ENCODE data around the gene THOC2.
"Not testable (repeated sequence)": the region's sequence is repeated elsewhere in the genome, so short reads cannot be mapped to it uniquely, and the experiment has no call there.

Gene THOC2

GRCh38 chrX:123732670-123733363 is at the start of gene THOC2:
Gene THOC2, minus strand, starts transcription at chrX:123733052. Its CDS starts 30 bp downstream, at chrX:123733022.
- intact Hi-C loops (cut with micrococcal nuclease), result loop anchor here (5.0 kb wide), 1 partner anchor 34 kb away; no protein-coding TSS in a partner anchor
- Mint-ChIP-seq H3K4me1 (ENCODE audit: low read depth) (peaks cover 22% of the 10 kb centered on the region), H3K9me3 (no peaks in the 10 kb centered on the region), H3K36me3 (ENCODE audit: low read depth) (peaks cover 25% of the 10 kb centered on the region), H3K4me3 (peak within 1 kb of the TSS; percentile 99), H3K27me3 (no peaks in the 10 kb centered on the region), H3K27ac (peak within 1 kb of the TSS; percentile 94)

- H3K4me3 Mint-ChIP-seq; H3K27me3 Mint-ChIP-seq; intact Hi-C loops (cut with micrococcal nuclease); H3K27ac Mint-ChIP-seq; H3K36me3 Mint-ChIP-seq (ENCODE audit: low read depth); H3K9me3 Mint-ChIP-seq; H3K4me1 Mint-ChIP-seq (ENCODE audit: low read depth): not testable (repeated sequence)
These were observed 48.9 kb upstream of the THOC2 start for GRCh38 chrX:123781786-123782185.

GRCh38 chrX:123779908-123780396 is 47.1 kb upstream of the THOC2 start:
- peaks cover 2% of the 10 kb centered on the region for H3K4me1 Mint-ChIP-seq (ENCODE audit: low read depth)
- intact Hi-C loops (cut with micrococcal nuclease), result no loop called here
- H3K4me3 Mint-ChIP-seq, result no peak overlapping the region
- H3K9me3 Mint-ChIP-seq, result no peaks in the 10 kb centered on the region
- peak overlapping the region; percentile 10 for H3K27ac Mint-ChIP-seq
- H3K36me3 Mint-ChIP-seq (ENCODE audit: low read depth), result no peaks in the 10 kb centered on the region
- no peaks in the 10 kb centered on the region for H3K27me3 Mint-ChIP-seq

- Mint-ChIP-seq H3K36me3 (ENCODE audit: low read depth) (no peaks in the 10 kb centered on the region), H3K9me3 (no peaks in the 10 kb centered on the region), H3K27ac (no peak overlapping the region), H3K4me1 (ENCODE audit: low read depth) (no peaks in the 10 kb centered on the region), H3K4me3 (no peak overlapping the region), H3K27me3 (no peaks in the 10 kb centered on the region)
- intact Hi-C loops (cut with micrococcal nuclease), result no loop called here
These were observed 40.6 kb upstream of the THOC2 start for GRCh38 chrX:123773258-123773988.

DNA sequence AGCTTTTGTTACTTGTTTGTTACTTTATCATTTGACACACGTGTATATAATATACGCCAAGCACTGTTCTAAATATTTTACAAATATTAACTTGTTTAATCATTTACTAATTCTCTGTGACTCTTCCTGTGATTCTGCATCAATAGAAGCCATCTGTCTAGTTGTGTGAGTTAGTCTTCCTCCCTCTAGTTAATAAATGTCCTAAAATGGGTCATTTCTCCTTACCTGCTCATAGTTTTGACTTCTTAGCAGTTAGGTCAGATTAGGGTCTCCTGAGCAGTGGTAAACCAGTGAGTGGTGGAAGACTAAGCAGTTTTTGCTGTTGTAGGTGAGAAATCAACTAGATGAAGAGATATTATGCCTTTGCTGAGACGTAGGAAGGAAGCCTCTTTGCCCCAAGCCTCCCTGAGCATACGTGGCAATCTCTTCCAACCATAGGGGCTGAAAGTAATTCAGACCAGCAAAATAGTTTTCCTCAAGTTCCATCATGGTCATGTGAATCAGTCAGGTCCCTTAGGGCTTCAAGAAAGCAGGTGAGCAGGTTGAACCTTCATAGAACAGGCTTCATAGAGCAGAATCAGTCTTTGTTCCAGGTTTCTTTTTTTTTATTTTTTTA is 38.7 kb upstream of the THOC2 start:
- intact Hi-C loops (cut with micrococcal nuclease), result no loop called here
- no peak overlapping the region for H3K27ac Mint-ChIP-seq
- no peaks in the 10 kb centered on the region for H3K36me3 Mint-ChIP-seq (ENCODE audit: low read depth)
- H3K27me3 Mint-ChIP-seq, result no peaks in the 10 kb centered on the region
- H3K4me3 Mint-ChIP-seq, result no peak overlapping the region
- no peaks in the 10 kb centered on the region for H3K9me3 Mint-ChIP-seq
- H3K4me1 Mint-ChIP-seq (ENCODE audit: low read depth), result no peaks in the 10 kb centered on the region

GRCh38 chrX:123764967-123765871 is 32.4 kb upstream of the THOC2 start:
- H3K4me3 Mint-ChIP-seq, result peak overlapping the region; percentile 64
- H3K27me3 Mint-ChIP-seq, result no peaks in the 10 kb centered on the region
- peaks cover 5% of the 10 kb centered on the region for H3K4me1 Mint-ChIP-seq (ENCODE audit: low read depth)
- no peaks in the 10 kb centered on the region for H3K36me3 Mint-ChIP-seq (ENCODE audit: low read depth)
- H3K27ac Mint-ChIP-seq, result peak overlapping the region; percentile 63
- H3K9me3 Mint-ChIP-seq, result no peaks in the 10 kb centered on the region
- intact Hi-C loops (cut with micrococcal nuclease), result loop anchor here (5.0 kb wide), 1 partner anchor 33 kb away; the partner anchor contains the start of gene THOC2

DNA sequence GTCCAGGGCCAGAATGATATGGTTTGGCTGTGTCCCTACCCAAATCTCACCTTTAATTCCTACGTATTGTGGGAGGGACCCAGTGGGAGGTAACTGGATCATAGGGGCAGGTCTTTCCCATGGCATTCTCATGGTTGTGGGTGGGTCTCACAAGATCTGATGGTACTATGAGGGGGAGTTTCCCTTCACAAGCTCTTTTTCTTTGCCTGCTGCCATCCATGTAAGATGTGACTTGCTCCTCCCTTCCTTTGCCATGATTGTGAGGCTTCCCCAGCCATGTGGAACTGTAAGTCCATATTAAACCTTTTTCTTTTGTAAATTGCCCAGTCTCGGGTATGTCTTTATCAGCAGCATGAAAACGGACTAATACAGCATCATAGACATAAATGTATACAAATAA is 27.0 kb upstream of the THOC2 start:
- H3K4me3 Mint-ChIP-seq; H3K27me3 Mint-ChIP-seq; H3K27ac Mint-ChIP-seq; H3K4me1 Mint-ChIP-seq (ENCODE audit: low read depth); H3K9me3 Mint-ChIP-seq; H3K36me3 Mint-ChIP-seq (ENCODE audit: low read depth); intact Hi-C loops (cut with micrococcal nuclease): not testable (repeated sequence)

DNA sequence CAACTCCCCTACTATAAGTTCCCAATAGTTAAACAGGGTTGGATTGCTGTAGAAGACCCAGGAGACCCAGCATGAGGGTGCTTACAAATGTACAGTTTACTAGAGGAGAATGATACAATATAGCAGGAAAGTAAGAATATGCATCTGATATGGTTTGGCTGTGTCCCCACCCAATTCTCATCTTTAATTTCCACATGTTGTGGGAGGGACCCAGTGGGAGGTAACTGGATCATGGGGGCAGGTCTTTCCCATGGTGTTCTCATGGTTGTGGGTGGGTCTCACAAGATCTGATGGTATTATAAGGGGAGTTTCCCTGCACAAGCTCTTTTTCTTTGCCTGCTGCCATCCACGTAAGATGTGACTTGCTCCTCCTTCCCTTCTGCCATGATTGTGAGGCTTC is 24.9 kb upstream of the THOC2 start:
- H3K27me3 Mint-ChIP-seq; H3K27ac Mint-ChIP-seq; H3K36me3 Mint-ChIP-seq (ENCODE audit: low read depth); H3K4me3 Mint-ChIP-seq; H3K4me1 Mint-ChIP-seq (ENCODE audit: low read depth); H3K9me3 Mint-ChIP-seq; intact Hi-C loops (cut with micrococcal nuclease): not testable (repeated sequence)

DNA sequence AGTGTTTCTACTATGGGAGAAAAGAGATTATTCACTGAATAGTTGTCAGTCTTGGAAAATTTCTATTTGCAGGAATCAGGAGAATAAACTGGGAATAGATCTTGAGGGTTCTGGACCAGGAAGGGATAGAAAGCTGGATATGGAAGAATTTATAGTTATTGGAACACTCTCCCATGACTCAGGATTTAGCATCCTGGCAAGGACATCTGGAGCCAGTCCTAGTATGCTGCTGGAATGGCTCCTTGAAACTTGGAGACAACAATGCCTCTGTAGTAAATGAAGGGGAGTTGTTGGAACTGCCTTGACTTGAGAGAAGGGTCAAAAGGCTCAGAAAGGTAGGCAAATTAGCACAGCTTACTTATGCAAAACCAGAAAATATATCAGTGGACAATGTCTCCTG is 23.5 kb upstream of the THOC2 start:
- Mint-ChIP-seq H3K27ac (no peak overlapping the region), H3K4me1 (ENCODE audit: low read depth) (no peaks in the 10 kb centered on the region), H3K27me3 (no peaks in the 10 kb centered on the region), H3K9me3 (peaks cover 9% of the 10 kb centered on the region), H3K4me3 (no peak overlapping the region), H3K36me3 (ENCODE audit: low read depth) (no peaks in the 10 kb centered on the region)
- intact Hi-C loops (cut with micrococcal nuclease), result no loop called here

- Mint-ChIP-seq H3K27me3 (no peaks in the 10 kb centered on the region), H3K36me3 (ENCODE audit: low read depth) (no peaks in the 10 kb centered on the region), H3K9me3 (peaks cover 9% of the 10 kb centered on the region), H3K4me1 (ENCODE audit: low read depth) (no peaks in the 10 kb centered on the region), H3K27ac (no peak overlapping the region), H3K4me3 (no peak overlapping the region)
- intact Hi-C loops (cut with micrococcal nuclease), result no loop called here
These were observed 22.3 kb upstream of the THOC2 start for GRCh38 chrX:123755107-123755506.

DNA sequence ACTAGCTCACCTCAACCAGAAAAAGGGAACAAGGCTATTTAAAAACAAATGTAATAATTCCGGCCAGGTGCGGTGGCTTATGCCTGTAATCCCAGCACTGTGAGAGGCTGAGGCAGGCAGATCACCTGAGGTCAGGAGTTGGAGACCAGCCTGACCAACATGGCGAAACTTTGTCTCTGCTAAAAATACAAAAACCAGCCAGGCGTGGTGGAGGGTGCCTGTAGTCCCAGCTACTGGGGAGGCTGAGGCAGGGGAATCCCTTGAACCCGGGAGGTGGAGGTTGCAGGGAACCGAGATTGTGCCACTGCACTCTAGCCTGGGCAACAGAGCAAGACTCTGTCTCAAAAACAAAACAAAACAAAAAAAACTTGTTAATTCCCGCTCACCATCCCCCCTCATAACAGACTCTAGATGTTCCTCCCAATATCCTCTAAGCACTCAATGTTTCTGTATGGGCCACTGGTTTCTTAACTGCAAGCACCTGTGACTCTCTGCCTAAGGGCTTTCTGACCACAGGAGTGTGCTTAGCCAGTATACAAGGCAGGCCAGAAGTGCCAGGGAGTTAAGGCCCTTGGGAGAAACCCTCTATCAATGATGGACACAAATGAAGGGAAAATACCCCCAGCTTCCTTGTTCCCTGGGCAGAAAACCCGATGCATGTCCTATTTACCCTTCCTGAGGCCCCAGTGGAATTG is 21.0 kb upstream of the THOC2 start:
- no peaks in the 10 kb centered on the region for H3K9me3 Mint-ChIP-seq
- H3K36me3 Mint-ChIP-seq (ENCODE audit: low read depth), result no peaks in the 10 kb centered on the region
- H3K4me1 Mint-ChIP-seq (ENCODE audit: low read depth), result no peaks in the 10 kb centered on the region
- intact Hi-C loops (cut with micrococcal nuclease), result no loop called here
- no peak overlapping the region for H3K4me3 Mint-ChIP-seq
- no peak overlapping the region for H3K27ac Mint-ChIP-seq
- no peaks in the 10 kb centered on the region for H3K27me3 Mint-ChIP-seq

DNA sequence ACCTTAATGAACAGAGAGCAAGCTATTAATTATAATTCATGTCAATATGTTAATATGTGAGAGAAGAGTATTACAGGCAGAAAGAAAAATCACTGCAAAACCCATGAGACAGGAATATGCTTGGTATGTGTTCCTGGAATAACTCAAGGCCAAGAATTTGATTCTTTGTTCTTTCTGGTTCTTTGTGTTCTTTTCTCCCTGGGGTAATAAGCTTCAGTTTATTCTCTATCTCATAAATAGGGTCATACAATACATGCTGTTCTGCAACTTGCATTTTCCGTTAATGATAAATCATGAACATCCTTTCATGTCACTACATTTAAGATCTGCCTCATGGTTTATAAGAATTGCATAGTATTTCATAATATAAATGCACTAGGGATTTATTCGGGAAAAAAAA is 16.8 kb upstream of the THOC2 start:
- Mint-ChIP-seq H3K27ac (no peak overlapping the region), H3K27me3 (no peaks in the 10 kb centered on the region), H3K36me3 (ENCODE audit: low read depth) (no peaks in the 10 kb centered on the region), H3K4me3 (no peak overlapping the region), H3K4me1 (ENCODE audit: low read depth) (no peaks in the 10 kb centered on the region), H3K9me3 (no peaks in the 10 kb centered on the region)
- intact Hi-C loops (cut with micrococcal nuclease), result no loop called here

DNA sequence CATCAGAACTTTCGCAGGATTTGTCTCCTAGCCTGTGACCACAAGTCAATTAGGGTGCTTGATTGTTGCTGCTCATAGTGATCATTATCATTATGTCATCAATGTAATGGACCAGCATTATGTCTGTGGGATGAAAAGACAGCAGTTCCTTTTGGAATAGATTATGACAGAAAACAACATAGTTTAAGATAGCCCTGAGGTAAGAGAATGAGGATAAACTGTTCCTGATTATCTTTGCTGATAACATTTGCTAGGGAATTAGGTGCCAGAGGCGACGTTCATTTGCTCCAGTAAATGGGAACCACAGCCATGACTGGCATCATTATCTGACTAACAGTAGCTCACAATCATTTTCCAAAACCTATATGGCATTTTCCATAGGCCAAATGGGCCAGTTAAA is 12.7 kb upstream of the THOC2 start:
- no peaks in the 10 kb centered on the region for H3K27me3 Mint-ChIP-seq
- H3K4me1 Mint-ChIP-seq (ENCODE audit: low read depth), result peaks cover 6% of the 10 kb centered on the region
- H3K27ac Mint-ChIP-seq, result no peak overlapping the region
- intact Hi-C loops (cut with micrococcal nuclease), result no loop called here
- H3K4me3 Mint-ChIP-seq, result no peak overlapping the region
- no peaks in the 10 kb centered on the region for H3K36me3 Mint-ChIP-seq (ENCODE audit: low read depth)
- H3K9me3 Mint-ChIP-seq, result no peaks in the 10 kb centered on the region
